ENCODE measurements around the gene SPANXB1. TPM values are rescaled to one million over a fixed set of nuclear protein-coding genes. Genes with fewer than 3 reads are reported as not detected.

The SPANXB1 gene
- 1.8 to 3.1 TPM (median 2.1 TPM) in 5 replicates for total RNA-seq (2022; extraction: Qiagen RNA extraction)

GRCh38 chrX:141002568-141002967 lies at the start of gene SPANXB1:
TSS of gene SPANXB1 (plus strand) at chrX:141002594. CDS start at chrX:141002694, 100 bp downstream.

Other genes starting within 250 kb of the SPANXB1 start
- gene LDOC1, start 174.5 kb downstream of the SPANXB1 start, total RNA-seq (2022; extraction: Qiagen RNA extraction), result 74.9 to 103 TPM (median 99.8 TPM) in 5 replicates
- gene SPANXC, start 239.9 kb downstream of the SPANXB1 start, total RNA-seq (2022; extraction: Qiagen RNA extraction), result 0.34 to 0.77 TPM (median 0.51 TPM) in 3 of 5 replicates, not detected in the others